HG02610 (cell line): ENCODE data around the gene KLHL29.

Experiments used
- ATAC-seq: cut with Tn5 transposase; IDR thresholded peaks from one replicate; pipeline ENCODE4 v1.9.1; 2021; ENCODE audit warnings: mild to moderate bottlenecking, moderate library complexity; ENCODE audit not compliant: unreplicated experiment

The KLHL29 gene

DNA sequence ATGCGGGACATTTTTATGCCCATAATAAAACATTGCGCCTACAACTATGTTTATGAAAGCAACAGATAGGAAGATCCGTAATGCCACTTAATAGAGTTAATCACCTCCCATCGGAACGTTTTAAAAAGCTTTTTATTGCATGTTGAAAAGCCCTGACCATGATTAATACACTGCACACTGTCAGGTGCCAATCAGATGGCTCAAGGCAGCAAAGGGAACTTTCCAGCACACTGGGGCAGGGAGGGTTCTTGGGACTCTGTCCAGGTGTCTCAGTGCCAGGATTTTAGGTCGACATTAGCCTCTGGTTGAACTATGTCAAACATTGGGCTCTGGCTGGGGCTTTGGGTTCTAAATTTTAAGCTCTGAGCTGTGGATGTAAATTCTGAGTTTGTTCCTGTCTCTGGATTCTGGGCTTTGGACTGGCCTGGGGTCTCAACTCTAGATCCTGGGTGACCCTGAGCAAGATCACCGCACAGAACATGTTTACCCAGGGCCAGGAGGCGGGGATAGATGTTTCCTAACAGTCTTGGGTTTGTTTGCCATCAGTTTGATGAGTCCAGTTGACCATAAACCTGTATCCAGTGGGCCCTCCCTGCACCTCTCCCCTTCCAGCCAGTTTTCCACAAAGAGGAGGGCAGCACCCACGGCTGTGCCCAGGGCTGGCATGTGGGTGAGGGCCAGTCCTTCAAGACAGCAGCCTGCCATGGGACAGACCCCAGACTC lies 279.2 kb downstream of the KLHL29 start:
- no peak for ATAC-seq

DNA sequence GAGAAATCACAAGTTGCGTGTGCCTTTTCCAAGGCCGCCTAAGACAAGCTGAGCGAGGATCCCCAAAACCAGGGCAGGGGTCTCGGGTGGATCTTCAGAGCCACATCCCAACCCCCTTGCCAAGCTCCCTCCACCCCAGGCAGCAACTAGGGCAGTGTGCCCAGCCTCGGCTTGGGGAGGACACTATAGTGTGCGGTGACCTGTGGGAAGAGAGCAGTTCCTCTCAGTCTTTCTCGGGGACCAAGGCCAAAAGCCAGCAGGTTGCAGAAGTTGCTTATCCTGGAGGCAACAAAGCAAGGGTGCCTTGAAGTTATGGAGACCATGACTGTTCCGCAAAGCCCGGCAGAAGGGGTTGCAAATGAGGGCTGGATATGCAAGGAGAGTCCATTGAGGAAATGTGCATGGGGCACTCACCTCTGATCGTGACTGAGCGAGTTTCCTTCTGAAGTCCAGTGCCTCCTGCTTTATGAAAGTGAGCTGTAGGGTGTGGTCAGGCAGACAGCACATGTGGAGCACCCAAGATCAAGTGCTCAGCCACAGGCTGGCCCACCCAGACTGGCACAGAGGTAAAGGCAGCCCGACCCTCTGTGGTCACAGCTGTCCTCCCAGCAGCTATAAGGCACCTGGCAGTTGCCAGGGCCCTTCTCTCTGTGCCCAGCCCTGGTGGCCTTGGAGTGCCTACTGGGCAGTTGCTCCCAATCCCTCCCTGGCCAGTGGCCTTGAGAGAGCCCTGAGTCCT lies 281.4 kb downstream of the KLHL29 start:
- no peak for ATAC-seq

DNA sequence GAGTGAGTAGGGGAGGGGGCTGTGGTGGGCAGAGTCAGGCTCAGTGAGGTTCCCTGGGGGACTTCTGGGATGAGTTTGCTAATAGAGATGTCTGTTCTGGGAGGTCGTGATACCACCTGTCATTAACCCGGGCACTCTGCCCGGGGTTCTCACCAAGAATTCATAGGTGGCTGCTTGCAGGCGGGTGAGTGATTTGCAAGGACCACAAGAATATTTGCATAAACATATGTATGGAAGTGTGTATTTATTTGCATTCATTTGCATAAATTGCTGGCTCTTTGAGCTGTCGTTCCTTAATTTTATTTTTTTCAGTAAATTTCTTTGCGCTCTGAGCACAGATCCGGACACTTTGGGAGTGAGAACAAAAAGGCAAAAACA lies 282.0 kb downstream of the KLHL29 start:
- no peak for ATAC-seq

DNA sequence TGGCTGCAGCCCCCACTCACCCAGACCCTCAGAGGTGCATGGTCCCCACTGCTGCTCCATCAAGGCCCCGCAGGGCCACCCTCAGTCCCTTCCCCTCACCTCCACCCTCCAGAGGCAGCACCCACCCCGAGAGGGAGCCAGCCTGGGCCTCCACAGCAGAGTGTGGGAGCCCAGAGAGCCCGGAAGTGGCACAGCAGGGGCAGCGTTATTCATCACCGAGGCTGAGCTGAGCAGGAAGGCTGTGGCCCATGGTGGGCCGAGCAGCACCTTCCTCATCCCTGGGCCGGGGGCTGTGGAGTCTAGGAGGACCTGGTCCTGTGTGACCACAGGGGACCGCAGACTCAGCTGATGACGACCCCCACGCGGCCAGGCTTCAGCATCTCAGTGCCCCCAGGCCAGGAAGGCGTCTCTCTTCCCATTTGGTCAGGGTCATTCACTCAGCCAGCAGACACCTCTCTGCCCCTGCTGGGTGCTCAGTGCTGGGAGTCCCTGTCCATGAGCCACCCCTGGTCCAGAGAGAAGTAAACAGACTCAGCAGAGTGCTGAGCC lies 283.9 kb downstream of the KLHL29 start:
- ATAC-seq = no peak

DNA sequence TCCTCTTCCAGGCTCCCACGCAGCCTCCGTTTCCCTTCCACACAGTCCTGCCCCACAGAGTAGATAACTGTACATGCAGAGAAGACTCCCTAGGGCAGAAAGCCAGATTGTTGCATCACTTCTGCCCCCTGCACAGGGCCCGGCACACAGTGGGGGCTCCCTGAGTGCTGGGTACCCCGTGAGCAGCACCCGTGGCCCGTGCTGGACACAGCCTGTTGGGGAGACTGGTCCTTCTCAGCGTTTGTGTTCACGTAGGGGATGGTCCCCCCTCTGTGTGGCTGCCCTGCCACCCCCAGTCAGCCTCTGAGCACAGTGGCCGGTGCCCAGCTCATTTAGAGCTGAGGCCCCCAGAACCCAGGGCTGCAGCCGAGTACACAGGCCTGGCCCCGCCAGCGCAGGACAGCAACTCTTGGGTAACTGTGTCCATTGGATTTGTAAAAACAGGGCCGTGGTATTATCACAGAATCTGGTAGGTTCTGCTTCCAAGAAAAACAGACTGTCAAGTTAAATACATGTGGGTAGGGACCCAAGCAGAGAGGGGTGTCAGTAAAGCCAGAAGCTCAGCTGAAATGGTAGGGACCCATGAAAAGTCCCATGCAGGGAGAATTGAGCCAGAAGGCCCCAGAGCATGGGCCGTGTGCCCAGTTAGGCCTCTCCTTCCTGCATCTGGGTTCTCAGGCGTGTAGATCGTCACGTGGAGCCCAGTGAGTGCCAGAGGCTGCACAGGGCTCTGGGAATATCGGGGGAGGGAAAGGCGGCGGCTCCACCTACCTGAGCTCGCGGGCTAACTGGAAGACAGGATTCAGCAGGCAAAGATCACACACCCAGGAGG lies 284.6 kb downstream of the KLHL29 start:
- ATAC-seq = no peak

DNA sequence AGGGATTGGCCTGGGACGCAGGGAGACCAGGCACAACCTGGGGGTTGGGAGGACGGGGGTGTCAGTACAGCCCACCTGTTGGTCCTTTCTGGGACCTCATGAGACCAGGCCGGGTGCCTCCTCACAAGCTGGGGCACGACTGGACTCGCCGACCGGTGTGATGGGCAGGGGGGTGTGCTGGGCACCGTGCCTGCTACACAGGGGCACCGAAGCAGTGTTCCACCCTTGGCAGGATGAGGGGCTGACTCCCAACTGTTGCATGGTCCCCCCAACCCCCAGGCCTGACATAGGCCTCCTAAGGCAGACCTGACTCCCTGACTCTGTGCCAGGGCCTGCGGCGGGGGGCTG lies 285.2 kb downstream of the KLHL29 start:
- no peak for ATAC-seq

DNA sequence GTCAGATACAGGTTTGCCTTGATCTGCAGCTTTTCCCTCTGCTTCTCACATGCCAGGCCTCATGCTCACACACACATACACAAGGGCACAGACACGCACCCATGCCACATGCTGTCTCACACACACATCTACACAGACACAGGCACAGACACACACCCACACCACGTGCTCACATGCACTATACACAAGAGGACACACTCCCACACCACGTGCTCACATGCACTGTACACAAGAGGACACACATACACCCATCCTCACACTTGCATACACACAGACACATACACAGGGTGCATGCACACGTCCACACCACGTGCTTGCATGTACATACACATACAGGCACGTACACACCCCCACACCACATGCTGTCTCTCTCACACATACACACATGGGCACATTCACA lies 288.1 kb downstream of the KLHL29 start:
- ATAC-seq = no peak

DNA sequence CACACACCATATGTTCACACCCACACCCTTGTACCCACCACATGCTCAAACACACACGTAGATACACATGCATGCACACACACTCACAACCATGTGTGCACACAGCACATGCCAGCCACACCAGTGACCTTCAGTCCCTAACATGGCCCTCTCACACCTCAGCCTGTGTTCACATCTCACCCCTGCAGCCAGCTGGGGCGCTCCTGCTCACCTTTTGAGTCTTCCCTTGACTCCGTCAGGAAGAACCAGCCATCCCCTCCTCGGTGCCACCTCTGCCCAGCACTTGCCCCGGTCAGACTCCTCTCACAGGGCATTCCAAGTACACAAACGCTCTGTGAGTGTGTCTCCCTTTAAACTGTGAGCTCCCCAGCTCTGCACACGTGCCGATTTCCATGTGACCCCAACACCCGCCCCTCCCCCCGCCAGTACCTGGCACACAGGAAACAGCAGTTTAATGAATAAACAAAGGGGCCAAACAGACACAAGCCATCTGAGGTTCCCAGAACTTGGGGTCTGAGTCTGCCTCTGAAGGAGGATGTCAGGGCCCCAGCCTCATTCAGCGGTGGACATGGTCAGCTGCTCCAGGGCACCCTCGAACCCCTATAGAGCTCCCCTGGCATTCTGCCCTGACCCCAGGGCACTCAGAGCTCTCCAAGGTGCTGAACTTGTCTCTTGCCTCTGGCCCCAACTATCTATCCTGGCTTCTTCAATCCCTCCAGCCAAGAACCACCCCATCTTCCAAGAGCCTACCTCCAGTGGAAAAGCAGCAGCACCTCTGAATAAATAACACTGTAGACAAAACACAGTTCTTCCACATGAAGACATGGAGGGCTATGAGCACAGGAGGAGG lies 289.1 kb downstream of the KLHL29 start:
- ATAC-seq = no peak

DNA sequence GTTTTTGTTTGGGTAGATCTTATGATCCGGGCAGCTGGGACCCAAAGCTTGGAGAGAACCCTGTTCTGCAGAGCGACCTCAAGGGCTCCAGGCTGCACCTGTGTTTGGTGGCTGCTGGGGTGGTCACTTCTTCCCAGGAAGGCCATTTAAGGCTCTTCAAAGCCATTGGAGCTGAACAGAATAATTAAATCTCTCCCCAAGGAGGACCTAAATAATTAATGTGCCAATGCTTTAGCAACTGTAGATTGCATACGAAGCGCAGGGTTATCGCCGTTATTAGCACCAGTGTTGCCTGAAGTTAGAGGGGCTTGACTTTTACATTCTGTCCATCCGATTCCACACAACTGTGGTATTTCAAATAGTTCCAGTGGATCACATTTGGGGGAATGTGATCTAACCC lies 290.5 kb downstream of the KLHL29 start:
- no peak for ATAC-seq

DNA sequence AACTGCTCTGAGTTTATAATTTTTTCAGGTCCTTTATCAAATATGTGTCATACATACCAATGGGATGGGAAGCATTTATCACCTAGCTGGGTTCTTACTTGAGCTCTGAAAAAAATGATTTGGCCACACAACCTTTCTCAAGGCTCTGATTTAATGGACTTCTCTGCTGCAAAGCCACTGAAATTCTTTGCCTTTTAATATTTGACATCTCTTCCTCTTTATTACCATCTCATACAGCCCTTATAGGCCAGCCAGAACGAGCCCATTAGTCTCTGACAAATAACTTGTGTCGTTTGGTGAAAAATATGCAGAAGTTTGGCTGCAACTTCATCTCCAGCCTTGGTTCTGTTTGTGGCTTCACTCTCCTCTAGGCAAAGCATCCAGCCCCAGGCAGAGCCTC lies 292.9 kb downstream of the KLHL29 start:
- ATAC-seq = no peak

DNA sequence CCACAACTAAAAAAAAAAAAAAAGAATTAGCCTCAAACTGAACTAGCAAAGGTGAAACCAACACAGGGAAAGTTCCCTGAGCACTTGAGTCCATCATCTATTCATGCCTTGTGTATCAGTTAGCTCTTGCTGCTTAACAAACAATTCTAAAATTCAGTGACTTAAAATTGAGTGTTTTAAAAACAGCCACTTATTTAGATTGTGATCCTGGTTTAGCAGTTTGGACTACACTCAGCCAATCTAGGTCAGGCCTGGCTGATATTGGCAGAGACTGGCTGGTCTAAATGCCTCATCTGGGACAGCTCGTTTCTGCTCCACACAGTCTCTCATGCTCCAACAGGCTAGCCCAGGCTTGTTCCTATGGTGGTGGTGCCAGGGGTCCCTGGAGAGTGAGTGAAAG lies 294.1 kb downstream of the KLHL29 start:
- ATAC-seq = no peak

DNA sequence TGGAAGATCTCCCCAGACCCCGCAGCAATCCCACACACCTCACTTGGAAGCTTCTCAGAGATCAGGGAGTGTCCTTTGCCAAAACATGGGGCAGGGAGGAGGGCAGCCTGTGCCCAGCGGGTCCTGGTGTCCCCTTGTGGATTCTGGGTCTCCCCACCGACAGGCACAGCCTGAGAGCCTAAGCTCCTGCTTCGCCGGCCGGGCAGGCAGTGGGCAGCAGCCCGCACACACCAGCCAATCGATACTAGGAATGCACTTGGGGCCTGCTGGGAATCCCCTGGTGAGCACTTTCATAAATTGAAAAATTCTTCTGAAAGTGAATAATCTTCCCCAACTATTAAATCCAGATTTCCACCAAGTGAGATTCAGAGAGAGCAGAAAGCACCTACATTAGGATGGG lies 296.0 kb downstream of the KLHL29 start:
- no peak for ATAC-seq

DNA sequence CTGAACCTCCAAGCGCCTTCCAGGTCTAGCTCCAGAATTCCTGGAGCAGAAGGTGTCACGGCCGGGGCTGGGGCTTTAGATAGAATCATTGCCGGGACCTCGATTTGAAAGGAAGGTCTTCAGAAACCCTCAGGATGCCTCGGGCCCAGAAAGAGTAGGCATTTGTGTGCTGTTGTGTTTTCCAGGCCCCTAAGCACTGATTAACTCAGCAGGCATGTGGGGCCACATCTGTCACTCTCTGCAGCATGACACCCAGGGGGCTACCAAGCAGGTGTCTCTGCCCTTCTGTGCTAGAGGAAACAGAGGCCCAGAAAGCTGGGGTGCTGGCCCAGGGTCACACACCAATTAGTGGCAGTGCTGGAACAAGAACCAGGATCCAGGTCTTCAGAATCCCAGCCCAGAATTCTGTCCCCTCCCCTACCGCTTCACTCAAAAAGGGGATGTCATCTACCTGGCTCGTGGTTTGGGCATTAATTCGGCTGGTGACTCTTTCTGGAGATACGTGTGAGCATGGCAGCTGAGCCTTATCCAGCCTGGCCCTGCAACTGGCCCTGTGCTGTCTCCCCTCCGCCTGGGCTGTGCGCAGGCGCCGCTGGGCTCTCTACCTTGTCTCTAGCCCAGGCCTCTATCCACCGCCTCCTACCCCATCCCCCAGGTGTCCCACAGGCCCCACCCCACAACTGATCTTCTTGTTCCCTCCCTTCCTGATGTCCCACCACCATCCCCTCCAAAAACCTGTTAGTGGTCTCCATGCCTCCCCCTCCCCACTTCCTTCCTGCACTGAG lies 296.6 kb downstream of the KLHL29 start:
- ATAC-seq = no peak

DNA sequence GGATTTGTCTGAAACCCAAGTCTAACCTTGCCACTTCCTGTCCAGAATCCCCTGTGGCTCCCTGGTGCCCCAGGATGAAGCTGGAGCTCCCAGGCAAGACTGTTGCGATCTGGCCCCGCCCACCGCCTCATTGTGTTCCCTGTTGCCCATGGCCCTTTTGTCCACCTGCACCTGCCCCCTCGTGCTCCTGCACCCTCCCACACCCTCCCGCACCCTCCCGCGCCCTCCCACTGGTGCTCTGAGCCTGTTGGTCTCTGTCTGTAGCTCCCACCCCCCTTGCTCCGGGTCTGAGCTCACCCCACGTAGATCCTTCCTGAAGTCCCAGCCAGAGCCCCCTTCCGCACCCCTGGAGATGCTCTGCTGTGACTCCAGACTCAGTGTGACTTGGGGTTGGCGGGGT lies 297.5 kb downstream of the KLHL29 start:
- ATAC-seq = no peak

DNA sequence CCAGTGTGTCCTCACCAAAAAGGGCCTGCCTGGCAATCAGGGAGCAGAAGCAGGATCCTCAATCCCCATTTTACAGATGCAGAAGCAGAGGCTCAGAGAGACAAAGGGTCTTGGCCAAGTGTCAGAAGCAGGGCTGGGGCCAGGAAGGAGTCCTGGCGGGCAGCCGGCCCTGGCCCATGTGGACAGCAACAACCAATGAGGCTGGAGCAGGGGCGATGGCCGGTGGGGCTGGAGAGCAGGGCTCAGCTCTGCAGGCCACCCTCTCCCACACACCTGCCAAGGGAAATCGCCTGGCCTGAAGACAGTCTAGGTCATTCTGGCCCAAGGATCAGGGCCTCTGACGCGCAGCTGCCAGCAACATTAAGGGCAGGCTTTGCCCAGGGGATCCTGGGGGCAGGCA lies 298.0 kb downstream of the KLHL29 start:
- no peak for ATAC-seq

DNA sequence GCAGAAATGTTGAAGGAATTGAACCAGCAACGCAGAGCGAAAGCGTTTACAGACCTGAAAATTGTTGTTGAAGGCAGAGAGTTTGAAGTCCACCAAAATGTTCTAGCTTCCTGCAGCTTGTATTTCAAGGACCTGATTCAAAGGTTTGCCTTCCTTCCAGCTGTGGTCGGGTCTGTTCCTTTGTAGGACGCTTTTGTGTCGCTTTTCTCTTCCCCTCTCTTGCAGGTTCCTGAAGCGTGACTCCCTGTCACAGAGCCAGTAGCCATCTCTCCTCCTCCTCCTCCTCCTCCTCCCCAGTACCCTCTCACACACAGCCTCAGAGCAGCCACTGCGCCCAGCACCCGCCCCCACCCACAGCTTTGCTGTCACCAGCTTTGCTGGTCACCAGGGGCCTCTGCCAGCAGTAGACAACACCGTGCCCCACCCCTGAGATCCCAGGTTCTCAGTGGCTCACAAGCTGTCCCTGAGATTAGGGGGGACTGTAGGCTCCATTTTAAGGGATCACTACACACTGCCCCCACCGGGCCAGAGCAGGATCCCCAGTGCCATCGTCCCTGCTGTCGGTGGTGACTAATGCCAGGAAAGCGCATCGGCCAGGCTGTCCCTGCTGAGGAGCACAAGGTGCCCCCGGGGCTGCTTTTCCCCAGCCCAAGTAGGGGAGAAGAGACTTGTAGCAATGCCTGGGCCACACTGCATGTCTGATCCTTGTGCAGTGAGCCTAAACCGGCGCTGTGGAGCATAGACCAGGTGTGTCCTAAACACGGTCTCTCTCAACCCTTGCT lies 299.6 kb downstream of the KLHL29 start:
- ATAC-seq = no peak

DNA sequence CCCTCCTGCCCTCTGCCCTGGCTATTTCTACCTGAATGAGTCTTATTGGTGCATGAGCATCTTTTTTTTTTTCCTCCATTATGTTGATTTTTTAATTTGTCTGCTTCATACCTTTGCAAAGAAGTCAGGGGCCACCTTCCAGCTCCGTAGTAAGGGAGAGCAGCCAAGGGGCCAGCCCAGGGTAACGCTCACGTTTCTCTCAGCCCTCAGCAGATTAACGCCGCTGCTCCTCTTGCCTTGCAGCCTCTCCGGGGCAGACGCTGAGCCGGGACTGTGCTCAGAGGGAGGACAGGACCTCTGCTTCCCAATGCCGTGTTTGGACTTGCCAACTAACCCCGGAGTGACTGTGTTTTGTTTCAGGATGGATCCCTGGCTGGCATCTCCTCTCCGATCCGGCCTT lies 300.2 kb downstream of the KLHL29 start:
- ATAC-seq = no peak

DNA sequence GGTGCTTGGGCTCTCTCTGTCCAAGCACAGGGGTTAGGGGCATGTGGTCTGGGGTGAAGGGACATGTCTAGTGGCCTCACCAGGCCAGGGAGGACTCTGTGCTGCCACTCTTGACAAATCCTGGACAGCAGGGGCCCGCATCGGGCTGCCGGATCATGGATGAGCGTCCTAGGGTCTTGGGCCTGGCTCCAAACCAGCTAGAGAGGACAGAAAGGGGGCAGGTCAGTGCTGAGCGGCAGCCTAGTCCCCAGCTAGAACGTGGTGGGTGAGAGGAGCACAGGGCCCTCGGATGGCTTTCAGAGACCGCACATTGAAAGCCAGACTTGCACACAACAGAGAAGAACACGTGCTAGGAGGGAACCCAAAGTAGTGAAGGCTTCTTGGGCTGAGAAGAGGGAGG lies 300.7 kb downstream of the KLHL29 start:
- no peak for ATAC-seq

DNA sequence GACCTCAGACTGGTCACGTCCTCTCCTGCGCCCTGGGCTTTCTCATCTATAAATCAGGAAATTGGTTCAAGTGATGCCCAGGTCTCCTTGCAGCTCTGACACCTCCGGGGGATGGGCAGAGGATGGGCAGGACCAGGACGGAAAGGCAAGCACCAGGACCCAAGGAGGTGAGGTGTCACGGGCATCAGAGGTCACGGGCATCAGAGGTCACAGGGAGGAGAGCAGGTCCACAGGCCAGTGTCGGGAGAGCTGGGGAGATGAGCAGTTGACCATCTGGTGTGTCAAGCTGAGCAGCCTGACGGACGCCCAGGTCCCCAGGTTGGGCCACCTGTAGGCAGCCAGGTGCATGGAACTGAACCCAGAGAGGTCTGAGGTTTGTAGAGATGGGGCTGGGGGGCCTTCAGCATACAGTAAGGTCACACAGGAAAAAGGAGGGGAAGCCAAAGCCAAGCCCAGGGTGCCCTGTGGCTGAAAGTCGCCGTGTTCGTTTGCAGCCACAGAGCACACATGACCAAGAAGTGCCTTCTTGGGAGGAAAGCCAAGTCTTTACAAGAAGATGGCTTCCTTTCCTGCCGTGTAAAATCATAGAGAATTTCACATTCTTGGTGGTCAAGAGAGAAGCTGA lies 301.5 kb downstream of the KLHL29 start:
- ATAC-seq = no peak
